ENCODE data around the gene DDX41. TPM values are rescaled to one million over a fixed set of nuclear protein-coding genes. Genes with fewer than 3 reads are reported as not detected.

Gene DDX41
- total RNA-seq, 2 donors from 2014 or later: 53.7 to 138 TPM

- no peak overlapping the region for H3K27ac ChIP-seq
- no peak for TF ChIP-seq CTCF (IDR thresholded peaks at IDR 0.05)
- ATAC-seq (ENCODE audit: insufficient number of reproducible peaks, low FRiP score, low read depth): no peak
These were observed 38.9 kb upstream of the DDX41 start for GRCh38 chr5:177555665-177556064.

GRCh38 chr5:177555228-177555627 lies 38.5 kb upstream of the DDX41 start:
- DNase-seq (ENCODE audit: low spot score): no peak
- no peaks in the 10 kb centered on the region for H3K9me3 ChIP-seq
- H3K4me1 ChIP-seq (ENCODE audit: control insufficient read depth in 1 of 2, low read depth in 2 of 2): peaks cover 18 to 38% of the 10 kb centered on the region in 2 donors
- no peak for TF ChIP-seq CTCF (IDR thresholded peaks at IDR 0.05)
- H3K36me3 ChIP-seq: no peaks in the 10 kb centered on the region
- peak overlapping the region; percentile 75 for H3K4me3 ChIP-seq
- no peaks in the 10 kb centered on the region for H3K27me3 ChIP-seq (replicated peaks; ENCODE audit: insufficient read depth)
- no peak for ATAC-seq (ENCODE audit: insufficient number of reproducible peaks, low FRiP score, low read depth)
- no peak overlapping the region for H3K27ac ChIP-seq

More at GRCh38 chr5:177555665-177556064, 38.9 kb upstream of the DDX41 start:
- no peak for DNase-seq (ENCODE audit: low spot score)
- Histone ChIP-seq H3K36me3 (no peaks in the 10 kb centered on the region), H3K27me3 (replicated peaks; ENCODE audit: insufficient read depth) (no peaks in the 10 kb centered on the region), H3K4me3 (no peak overlapping the region), H3K9me3 (no peaks in the 10 kb centered on the region), H3K4me1 (ENCODE audit: control insufficient read depth in 1 of 2, low read depth in 2 of 2) (peaks cover 15 to 33% of the 10 kb centered on the region in 2 donors)

GRCh38 chr5:177554474-177555111 lies 37.8 kb upstream of the DDX41 start, which contains the start of gene FAM193B:
Gene FAM193B (minus strand): TSS chr5:177554563. CDS start chr5:177554458, 105 bp downstream.
- peak; percentile 38 for TF ChIP-seq CTCF (IDR thresholded peaks at IDR 0.05)
- peak; percentile 84 for ATAC-seq (ENCODE audit: insufficient number of reproducible peaks, low FRiP score, low read depth)
- peaks cover 18 to 44% of the 10 kb centered on the region in 2 donors for H3K4me1 ChIP-seq (ENCODE audit: control insufficient read depth in 1 of 2, low read depth in 2 of 2)
- H3K27ac ChIP-seq: peak within 1 kb of the TSS; percentile 72 to 74
- H3K4me3 ChIP-seq: peak within 1 kb of the TSS; percentile 75
- no peaks in the 10 kb centered on the region for H3K27me3 ChIP-seq (replicated peaks; ENCODE audit: insufficient read depth)
- H3K9me3 ChIP-seq: no peaks in the 10 kb centered on the region
- no peaks in the 10 kb centered on the region for H3K36me3 ChIP-seq
- DNase-seq (ENCODE audit: low spot score): peak; percentile 76

GRCh38 chr5:177553671-177554429 lies 37.1 kb upstream of the DDX41 start:
- Histone ChIP-seq H3K4me1 (ENCODE audit: control insufficient read depth in 1 of 2, low read depth in 2 of 2) (peaks cover 18 to 48% of the 10 kb centered on the region in 2 donors), H3K4me3 (peak overlapping the region; percentile 75), H3K27me3 (replicated peaks; ENCODE audit: insufficient read depth) (no peaks in the 10 kb centered on the region), H3K36me3 (no peaks in the 10 kb centered on the region), H3K9me3 (no peaks in the 10 kb centered on the region), H3K27ac (peak overlapping the region; percentile 72 to 74)
- TF ChIP-seq CTCF (IDR thresholded peaks at IDR 0.05): no peak
- DNase-seq (ENCODE audit: low spot score) (no peak), ATAC-seq (ENCODE audit: insufficient number of reproducible peaks, low FRiP score, low read depth) (no peak)

GRCh38 chr5:177552839-177553455 lies 36.2 kb upstream of the DDX41 start:
- TF ChIP-seq CTCF (IDR thresholded peaks at IDR 0.05): no peak
- peak overlapping the region; percentile 72 to 74 for H3K27ac ChIP-seq
- no peaks in the 10 kb centered on the region for H3K27me3 ChIP-seq (replicated peaks; ENCODE audit: insufficient read depth)
- H3K36me3 ChIP-seq: no peaks in the 10 kb centered on the region
- H3K4me3 ChIP-seq: peak overlapping the region; percentile 75
- DNase-seq (ENCODE audit: low spot score): no peak
- peaks cover 20 to 57% of the 10 kb centered on the region in 2 donors for H3K4me1 ChIP-seq (ENCODE audit: control insufficient read depth in 1 of 2, low read depth in 2 of 2)
- ATAC-seq (ENCODE audit: insufficient number of reproducible peaks, low FRiP score, low read depth): no peak
- no peaks in the 10 kb centered on the region for H3K9me3 ChIP-seq
